Measurements from ENCODE around the gene TRIM3. TPM values are rescaled to one million over a fixed set of nuclear protein-coding genes. Genes with fewer than 3 reads are reported as not detected.
A peak's percentile ranks its signal among the peaks of the same experiment; 100 is the strongest.

Gene TRIM3
- total and polyA plus RNA-seq, 2 of the 4 experiments (the other 2 are of a cell fraction), result 13.8 to 22.3 TPM

- peaks cover 26 to 66% of the 10 kb centered on the region in 2 experiments for H3K79me1 ChIP-seq (ENCODE audit: low read depth in 1 of 2, low read length in 2 of 2)
- no peak overlapping the region for H3K9ac ChIP-seq (ENCODE audit: low read depth, low read length)
- ATAC-seq (ENCODE audit: low read depth), result no peak
- H2BK5ac ChIP-seq (ENCODE audit: low read depth, low read length, poor library complexity, severe bottlenecking), result no peak overlapping the region
- peaks cover 27% of the 10 kb centered on the region for H3K9me1 ChIP-seq (ENCODE audit: insufficient read depth, low read length)
- intact Hi-C loops (cut with micrococcal nuclease), result no loop called here
- no peak overlapping the region for H2AK5ac ChIP-seq (ENCODE audit: low read depth, low read length)
- H2AK9ac ChIP-seq (replicated peaks; ENCODE audit: low read depth, low read length, poor library complexity), result no peak overlapping the region
- ChIA-PET CTCF (no interaction called here), POLR2A (ENCODE audit: unreplicated experiment) (no interaction called here)
- dilution Hi-C loops (cut with HindIII; ENCODE audit: low sequenced_read_pairs, unreplicated experiment), result no loop called here
- H3K27ac ChIP-seq (ENCODE audit: insufficient read depth, low read length), result no peak overlapping the region
- peaks cover 7% of the 10 kb centered on the region for H3K4me1 ChIP-seq (ENCODE audit: control insufficient read depth, insufficient read depth, low read length)
- no peak overlapping the region for H2BK20ac ChIP-seq (ENCODE audit: low read depth, low read length)
- no peak for TF ChIP-seq ELK1 (IDR thresholded peaks at IDR 0.05; ENCODE audit: borderline replicate concordance, low read depth, low read length)
- no peak for TF ChIP-seq SMC3 (IDR thresholded peaks at IDR 0.05; ENCODE audit: low read depth, low read length)
- no peak for TF ChIP-seq NFE2L2 (IDR thresholded peaks at IDR 0.05; ENCODE audit: low read depth, low read length)
- no peak for TF ChIP-seq CTCF (conservative IDR thresholded peaks at IDR 0.05; ENCODE audit: low read depth, low read length)
- no peak for TF ChIP-seq POLR2A (IDR thresholded peaks at IDR 0.05; ENCODE audit: low read depth, low read length)
- TF ChIP-seq RFX5 (IDR thresholded peaks at IDR 0.05; ENCODE audit: low read depth, low read length), result no peak
- no peak for TF ChIP-seq CHD1 (IDR thresholded peaks at IDR 0.05; ENCODE audit: low read depth, low read length)
- TF ChIP-seq MAZ (IDR thresholded peaks at IDR 0.05; ENCODE audit: borderline replicate concordance, low read depth, low read length), result no peak
- TF ChIP-seq FOS (IDR thresholded peaks at IDR 0.05; ENCODE audit: low read depth, low read length), result no peak
- TF ChIP-seq BHLHE40 (IDR thresholded peaks at IDR 0.05; ENCODE audit: low read depth, low read length), result no peak
- TF ChIP-seq MXI1 (IDR thresholded peaks at IDR 0.05; ENCODE audit: borderline replicate concordance, low read depth, low read length), result no peak
- TF ChIP-seq USF2 (IDR thresholded peaks at IDR 0.05; ENCODE audit: low read depth, low read length), result no peak
- no peak for TF ChIP-seq CEBPB (IDR thresholded peaks at IDR 0.05; ENCODE audit: low read depth, low read length)
- TF ChIP-seq RCOR1 (IDR thresholded peaks at IDR 0.05; ENCODE audit: insufficient replicate concordance, low read length), result no peak
- no peak for TF ChIP-seq MAFK (IDR thresholded peaks at IDR 0.05; ENCODE audit: low read depth, low read length)
- no peak for TF ChIP-seq RAD21 (IDR thresholded peaks at IDR 0.05; ENCODE audit: low read length)
- H2BK120ac ChIP-seq (ENCODE audit: low read depth, low read length), result no peak overlapping the region
- no peak overlapping the region for H3K23ac ChIP-seq (ENCODE audit: low read depth, low read length)
- H2BK15ac ChIP-seq (ENCODE audit: low read depth, low read length), result no peak overlapping the region
- H3K4me3 ChIP-seq (ENCODE audit: insufficient read depth, low read depth, low read length), result no peak overlapping the region
- peaks cover 10% of the 10 kb centered on the region; the same call in 1 of the 2 replicates for H3K36me3 ChIP-seq (ENCODE audit: control insufficient read depth, insufficient read depth, low read length)
- no peak overlapping the region for H3K56ac ChIP-seq (ENCODE audit: extremely low read depth, insufficient read depth, low read length)
- BruUV-seq (replicated peaks), result no TSS peak
- no peak overlapping the region for H4K8ac ChIP-seq (ENCODE audit: low read depth in 2 of 2, low read length in 2 of 2)
- no peak overlapping the region for H3K4me2 ChIP-seq (ENCODE audit: low read depth, low read length)
- no peak overlapping the region for H4K91ac ChIP-seq (ENCODE audit: insufficient read depth, low read depth, low read length)
- whole genome bisulfite sequencing, 2 experiments (ENCODE audit: extremely low coverage in 2 of 2, insufficient read length in 1 of 2), result 100% methylated on average over 1 of the region's 3 CpGs; no CpG with 5 or more reads in 1 of the 2 experiments
- no peaks in the 10 kb centered on the region for H3K27me3 ChIP-seq (ENCODE audit: control insufficient read depth, insufficient read depth, low read length)
- H2AFZ ChIP-seq (replicated peaks; ENCODE audit: low read length, poor library complexity), result no peak overlapping the region
- peaks cover 37% of the 10 kb centered on the region for H4K20me1 ChIP-seq (ENCODE audit: insufficient read depth, low read length)
- H4K5ac ChIP-seq (ENCODE audit: low read depth, low read length), result no peak overlapping the region
- H3K9me3 ChIP-seq (ENCODE audit: control insufficient read depth, insufficient read depth, low read length), result no peaks in the 10 kb centered on the region
- DNase-seq, result no peak
- H3K18ac ChIP-seq (ENCODE audit: low read depth, low read length), result no peak overlapping the region
- no peak overlapping the region for H3K4ac ChIP-seq (ENCODE audit: low read depth, low read length)
- in situ Hi-C loops (cut with MboI; ENCODE audit: low sequenced_read_pairs), result no loop called here
- peak overlapping the region; percentile 48; the same call in 1 of the 2 replicates for H3K14ac ChIP-seq (replicated peaks; ENCODE audit: low read depth, low read length)
Observed at GRCh38 chr11:6414874-6415328, 58.8 kb downstream of the TRIM3 start.
